Activated CD8-positive, alpha-beta T cell treated with anti-CD3 and anti-CD28 coated beads for 36 hours (primary cell): ENCODE data around the gene GOLIM4. TPM values are rescaled to one million over a fixed set of nuclear protein-coding genes. Genes with fewer than 3 reads are reported as not detected.

Experiments
- ATAC-seq: fragments of 200-7000 bp; cut with Tn5 transposase; one replicate; pipeline ENCODE4 v1.10.0; 2021; ENCODE audit warnings: mild to moderate bottlenecking, moderate library complexity
- CTCF ChIA-PET: fragments of 350-600 bp; sonication (Branson Sonifier 250); formaldehyde crosslinking; loops from one replicate; lab custom pipeline; 2021; ENCODE audit warnings: antibody characterized with exemption; lab: Charles Lee
- POLR2A ChIA-PET: fragments of 350-600 bp; sonication (Branson Sonifier 250); formaldehyde crosslinking; loops from one replicate; lab custom pipeline; 2021; ENCODE audit warnings: antibody characterized with exemption; lab: Charles Lee
- DNase-seq: peaks from one replicate; pipeline ENCODE4 v3.0.0-alpha.2; 2020
- H3K27ac Mint-ChIP-seq: one replicate; pipeline ENCODE4 v1.8.0; 2021; ENCODE audit warnings: mild to moderate bottlenecking, mixed read lengths
- H3K27me3 Mint-ChIP-seq: one replicate; pipeline ENCODE4 v1.8.0; 2021; ENCODE audit warnings: mixed read lengths
- H3K36me3 Mint-ChIP-seq: one replicate; pipeline ENCODE4 v1.8.0; 2021; ENCODE audit warnings: low read depth, mixed read lengths
- H3K4me1 Mint-ChIP-seq: one replicate; pipeline ENCODE4 v1.8.0; 2021; ENCODE audit warnings: low read depth, mixed read lengths
- H3K4me3 Mint-ChIP-seq: one replicate; pipeline ENCODE4 v1.8.0; 2021; ENCODE audit warnings: mild to moderate bottlenecking, moderate library complexity, mixed read lengths
- H3K9me3 Mint-ChIP-seq: one replicate; pipeline ENCODE4 v1.8.0; 2021; ENCODE audit warnings: mixed read lengths
- CTCF ChIP-seq: fragments of 200-600 bp; IDR thresholded peaks from one replicate; pipeline ENCODE4 v1.8.0; 2022; ENCODE audit warnings: antibody characterized with exemption, mild to moderate bottlenecking
- intact Hi-C: fragments of 100-400 bp; cut with micrococcal nuclease; formaldehyde crosslinking; loops from one replicate; pipeline ENCODE4 v1.10.0; 2022
- total RNA-seq, 2 experiments: library from RNA; stranded (reverse); gene quantifications; one replicate each; pipeline ENCODE4 v1.2.3, GENCODE V29; 2021

Gene GOLIM4
- total RNA-seq, 2 experiments from 2014 or later: 5.5 to 6.4 TPM

- Mint-ChIP-seq H3K36me3 (no peaks in the 10 kb centered on the region), H3K4me1 (no peaks in the 10 kb centered on the region), H3K27me3 (no peaks in the 10 kb centered on the region), H3K27ac (no peak overlapping the region), H3K9me3 (no peaks in the 10 kb centered on the region), H3K4me3 (no peak overlapping the region)
- ATAC-seq (no peak), DNase-seq (no peak)
- no peak for TF ChIP-seq CTCF
- CTCF ChIA-PET: no interaction called here
- POLR2A ChIA-PET: no interaction called here
- intact Hi-C loops: no loop called here
Measured at GRCh38 chr3:167978071-167978470, 117.7 kb downstream of the GOLIM4 start.

- ATAC-seq: no peak
Measured at GRCh38 chr3:167976516-167977361, 119.0 kb downstream of the GOLIM4 start.

GRCh38 chr3:167973901-167974300 lies 121.8 kb downstream of the GOLIM4 start:
- intact Hi-C loops: no loop called here
- ChIA-PET POLR2A (no interaction called here), CTCF (no interaction called here)

More at GRCh38 chr3:167976516-167977361, 119.0 kb downstream of the GOLIM4 start:
- Mint-ChIP-seq H3K27me3 (no peaks in the 10 kb centered on the region), H3K4me3 (no peak overlapping the region), H3K9me3 (no peaks in the 10 kb centered on the region), H3K4me1 (no peaks in the 10 kb centered on the region), H3K36me3 (no peaks in the 10 kb centered on the region), H3K27ac (no peak overlapping the region)
- no peak for TF ChIP-seq CTCF
- no peak for DNase-seq
- POLR2A ChIA-PET: no interaction called here
- intact Hi-C loops: no loop called here
- CTCF ChIA-PET: no interaction called here

GRCh38 chr3:167973046-167973445 lies 122.7 kb downstream of the GOLIM4 start:
- CTCF ChIA-PET: no interaction called here

More at GRCh38 chr3:167973901-167974300, 121.8 kb downstream of the GOLIM4 start:
- TF ChIP-seq CTCF: no peak
- Mint-ChIP-seq H3K4me1 (no peaks in the 10 kb centered on the region), H3K9me3 (no peaks in the 10 kb centered on the region), H3K4me3 (no peak overlapping the region), H3K36me3 (no peaks in the 10 kb centered on the region), H3K27me3 (no peaks in the 10 kb centered on the region), H3K27ac (no peak overlapping the region)
- ATAC-seq (no peak), DNase-seq (no peak)

More at GRCh38 chr3:167973046-167973445, 122.7 kb downstream of the GOLIM4 start:
- H3K4me1 Mint-ChIP-seq: no peaks in the 10 kb centered on the region
- DNase-seq (no peak), ATAC-seq (no peak)
- no peaks in the 10 kb centered on the region for H3K36me3 Mint-ChIP-seq
- intact Hi-C loops: no loop called here
- H3K4me3 Mint-ChIP-seq: no peak overlapping the region
- H3K9me3 Mint-ChIP-seq: no peaks in the 10 kb centered on the region
- H3K27ac Mint-ChIP-seq: no peak overlapping the region
- TF ChIP-seq CTCF: no peak
- H3K27me3 Mint-ChIP-seq: no peaks in the 10 kb centered on the region
- POLR2A ChIA-PET: no interaction called here
